Stimulated activated CD4-positive, alpha-beta T cell treated with anti-CD3 and anti-CD28 coated beads, Interleukin-12 subunit alpha, Interleukin-12 subunit beta, amount 100 ng/mL, for 24 hours (primary cell): ENCODE measurements around the gene VMAC.
"Not testable (repeated sequence)": the region's sequence is repeated elsewhere in the genome, so short reads cannot be mapped to it uniquely, and the experiment has no call there.

ENCODE experiments used
- DNase-seq, 2 experiments: peaks; one replicate each; pipeline ENCODE4 v3.0.0-alpha.2; 2020; ENCODE audit warnings: low read depth in 2 of 2

VMAC gene

DNA sequence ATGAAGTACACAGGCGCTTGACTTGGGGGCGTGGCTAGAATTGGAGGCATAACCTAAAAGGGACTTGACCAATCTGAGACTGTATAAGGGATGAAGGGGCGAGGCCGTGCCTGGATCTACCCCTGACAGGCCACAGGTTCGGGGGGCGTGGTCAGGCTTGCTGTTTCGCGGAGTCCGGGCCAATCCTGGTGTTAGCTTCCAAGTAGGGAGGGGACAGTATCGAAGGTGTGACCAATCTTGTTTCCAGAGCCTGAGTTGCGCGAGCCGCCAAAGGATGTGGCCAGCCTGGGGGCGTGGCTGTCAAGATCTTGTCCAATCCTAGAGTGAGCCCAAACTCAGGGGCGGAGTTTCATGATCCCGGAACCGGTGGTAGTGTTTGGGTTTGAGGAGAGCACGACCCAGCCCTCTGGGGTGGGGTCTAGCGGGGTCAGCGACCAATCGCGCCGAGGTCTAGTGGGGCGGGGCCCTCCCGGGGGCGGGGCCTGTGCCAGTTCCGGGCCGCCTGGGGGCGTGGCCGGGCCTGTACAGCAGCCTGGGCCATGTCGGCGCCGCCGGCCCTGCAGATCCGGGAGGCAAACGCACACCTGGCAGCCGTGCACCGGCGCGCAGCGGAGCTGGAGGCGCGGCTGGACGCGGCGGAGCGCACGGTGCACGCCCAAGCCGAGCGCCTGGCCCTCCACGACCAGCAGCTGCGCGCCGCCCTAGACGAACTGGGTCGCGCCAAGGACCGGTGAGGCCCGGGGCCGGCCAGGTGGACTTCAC lies at the start of gene VMAC:
Gene VMAC, plus strand, starts transcription at position 521 of the 762 bp plus-strand sequence. Its CDS starts 19 bp downstream, at position 540.
- peak; percentile 99 to 100 for DNase-seq

DNA sequence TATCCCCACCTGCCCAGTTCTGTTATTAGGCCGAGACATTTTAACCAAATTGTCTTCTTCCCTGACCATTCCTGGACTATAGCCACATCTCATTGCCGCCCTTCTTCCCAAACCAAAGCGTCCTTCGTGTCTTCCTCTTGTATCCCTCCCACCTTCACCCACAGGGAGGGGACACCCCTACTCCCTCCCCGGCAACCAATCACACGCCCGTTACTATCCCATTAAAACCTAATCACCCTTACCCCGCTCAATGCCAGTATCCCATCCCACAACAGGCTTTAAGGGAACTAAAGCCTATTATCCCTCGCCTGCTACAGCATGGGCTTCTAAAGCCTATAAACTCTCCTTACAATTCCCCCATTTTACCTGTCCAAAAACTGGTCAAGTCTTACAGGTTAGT lies 49.5 kb upstream of the VMAC start:
- not testable (repeated sequence) for DNase-seq

DNA sequence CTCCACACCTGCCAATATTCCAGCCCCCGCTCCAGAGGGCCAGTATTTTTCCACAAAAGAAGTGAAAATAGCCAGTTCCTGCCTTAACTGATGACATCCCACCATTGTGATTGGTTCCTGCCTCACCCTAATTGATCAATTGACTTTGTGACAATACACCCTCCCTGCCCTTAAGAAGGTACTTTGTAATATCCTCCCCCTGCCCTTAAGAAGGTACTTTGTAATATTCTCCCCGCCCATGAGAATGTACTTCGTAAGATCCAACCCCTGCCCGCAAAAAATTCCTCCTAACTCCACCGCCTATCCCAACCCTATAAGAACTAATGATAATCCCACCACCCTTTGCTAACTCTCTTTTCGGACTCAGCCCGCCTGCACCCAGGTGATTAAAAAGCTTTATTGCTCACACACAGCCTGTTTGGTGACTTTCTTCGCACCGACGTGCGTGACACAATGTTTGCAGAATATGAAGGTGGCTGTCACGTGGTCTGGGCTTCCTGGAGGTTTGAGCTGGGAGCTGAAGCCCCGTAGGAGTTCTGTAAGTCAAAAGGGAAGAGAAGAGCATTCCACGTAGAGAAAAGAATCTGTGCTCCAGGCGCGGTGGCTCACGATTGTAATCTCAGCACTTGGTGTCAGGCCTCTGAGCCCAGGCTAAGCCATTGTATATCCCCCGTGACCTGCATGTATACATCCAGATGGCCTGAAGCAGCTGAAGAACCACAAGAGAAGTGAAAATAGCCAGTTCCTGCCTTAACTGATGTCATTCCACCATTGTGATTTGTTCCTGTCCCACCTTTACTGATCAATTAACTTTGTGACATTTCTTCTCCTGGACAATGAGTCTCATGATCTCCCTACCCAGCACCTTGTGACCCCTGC lies 47.2 kb upstream of the VMAC start:
- no peak for DNase-seq

GRCh38 chr19:5863030-5863665 lies 41.5 kb upstream of the VMAC start:
- no peak for DNase-seq

DNA sequence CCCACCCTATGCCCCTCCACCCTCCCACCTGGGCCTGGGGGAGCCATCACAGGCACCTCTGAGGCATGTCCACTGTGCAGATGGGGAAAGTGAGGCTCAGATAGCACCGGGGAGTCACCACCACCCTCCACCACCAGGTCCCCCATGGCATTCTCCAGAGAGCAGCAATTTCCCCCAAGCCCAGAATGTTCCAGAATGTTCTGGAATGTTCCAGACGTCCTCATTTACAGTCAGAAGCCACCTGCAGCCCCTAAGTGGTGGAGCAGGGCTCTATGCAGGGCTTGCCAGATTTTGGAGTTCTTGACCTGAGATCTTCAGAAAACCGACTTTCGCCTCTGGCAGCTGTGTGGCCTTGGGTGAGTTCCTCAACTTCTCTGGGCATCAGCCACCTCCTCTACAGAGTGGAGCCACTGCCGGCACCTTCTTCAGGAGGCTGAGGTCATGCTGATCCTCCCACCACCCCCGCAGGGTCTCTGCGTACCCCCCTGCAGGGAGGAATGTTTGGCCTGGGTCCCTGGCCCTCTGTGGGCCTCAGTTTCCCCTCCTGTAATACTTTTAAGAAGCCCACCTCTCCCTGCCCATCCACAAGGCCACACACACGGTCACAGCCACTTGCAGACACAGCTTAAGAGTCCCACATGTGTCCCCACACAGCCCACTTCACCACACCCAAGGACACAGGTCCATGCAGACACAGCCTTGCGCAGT lies 40.5 kb upstream of the VMAC start:
- no peak for DNase-seq

DNA sequence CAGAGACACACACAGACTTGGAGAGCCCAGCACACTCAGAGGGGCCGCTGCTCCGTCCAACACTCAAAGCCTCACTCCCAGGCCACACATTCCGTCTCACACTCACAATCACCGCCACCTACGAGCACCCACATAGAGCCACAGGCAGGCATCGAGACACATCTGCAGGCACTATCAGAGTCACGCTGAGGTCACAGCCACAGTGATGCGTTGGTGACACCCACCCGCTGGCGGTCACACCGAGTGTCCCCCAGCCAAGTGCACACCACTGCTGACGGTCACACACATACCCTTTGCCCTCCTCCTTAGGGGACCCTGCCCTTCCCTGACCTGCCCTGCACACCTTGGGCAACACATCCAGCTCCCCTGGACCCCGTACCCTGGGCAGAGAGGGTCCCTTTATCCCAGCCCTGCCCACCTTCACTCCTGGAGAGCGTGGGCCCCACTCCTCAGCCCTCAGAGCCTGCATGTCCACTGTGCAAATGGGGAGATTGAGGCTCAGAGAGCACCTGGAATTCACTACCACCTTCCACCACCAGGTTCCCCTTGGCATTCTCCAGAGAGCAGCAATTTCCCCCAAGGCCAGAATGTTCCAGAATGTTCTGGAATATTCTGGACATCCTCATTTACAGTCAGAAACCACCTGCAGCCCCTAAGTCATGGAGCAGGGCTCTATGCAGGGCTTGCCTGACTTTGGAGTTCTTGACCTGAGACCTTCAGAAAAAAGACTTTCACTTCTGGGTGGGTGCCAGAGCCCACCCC lies 39.8 kb upstream of the VMAC start:
- DNase-seq: no peak

DNA sequence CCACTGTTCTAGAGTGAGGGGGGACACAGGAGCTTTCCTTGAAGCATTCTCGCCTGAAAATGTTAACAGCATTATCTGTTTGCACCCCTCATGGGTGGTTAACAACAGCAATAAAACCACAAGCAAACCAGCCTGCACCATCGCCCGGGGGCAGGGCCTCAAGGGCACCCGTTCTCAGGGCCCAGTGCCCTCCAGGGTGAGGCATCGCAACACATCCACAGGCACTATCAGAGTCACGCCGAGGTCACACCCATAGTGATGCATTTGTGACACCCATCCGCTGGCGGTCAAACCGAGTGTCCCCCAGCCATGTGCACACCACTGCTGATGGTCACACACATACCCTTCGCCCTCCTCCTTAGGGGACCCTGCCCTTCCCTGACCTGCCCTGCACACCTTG lies 38.9 kb upstream of the VMAC start:
- no peak for DNase-seq

DNA sequence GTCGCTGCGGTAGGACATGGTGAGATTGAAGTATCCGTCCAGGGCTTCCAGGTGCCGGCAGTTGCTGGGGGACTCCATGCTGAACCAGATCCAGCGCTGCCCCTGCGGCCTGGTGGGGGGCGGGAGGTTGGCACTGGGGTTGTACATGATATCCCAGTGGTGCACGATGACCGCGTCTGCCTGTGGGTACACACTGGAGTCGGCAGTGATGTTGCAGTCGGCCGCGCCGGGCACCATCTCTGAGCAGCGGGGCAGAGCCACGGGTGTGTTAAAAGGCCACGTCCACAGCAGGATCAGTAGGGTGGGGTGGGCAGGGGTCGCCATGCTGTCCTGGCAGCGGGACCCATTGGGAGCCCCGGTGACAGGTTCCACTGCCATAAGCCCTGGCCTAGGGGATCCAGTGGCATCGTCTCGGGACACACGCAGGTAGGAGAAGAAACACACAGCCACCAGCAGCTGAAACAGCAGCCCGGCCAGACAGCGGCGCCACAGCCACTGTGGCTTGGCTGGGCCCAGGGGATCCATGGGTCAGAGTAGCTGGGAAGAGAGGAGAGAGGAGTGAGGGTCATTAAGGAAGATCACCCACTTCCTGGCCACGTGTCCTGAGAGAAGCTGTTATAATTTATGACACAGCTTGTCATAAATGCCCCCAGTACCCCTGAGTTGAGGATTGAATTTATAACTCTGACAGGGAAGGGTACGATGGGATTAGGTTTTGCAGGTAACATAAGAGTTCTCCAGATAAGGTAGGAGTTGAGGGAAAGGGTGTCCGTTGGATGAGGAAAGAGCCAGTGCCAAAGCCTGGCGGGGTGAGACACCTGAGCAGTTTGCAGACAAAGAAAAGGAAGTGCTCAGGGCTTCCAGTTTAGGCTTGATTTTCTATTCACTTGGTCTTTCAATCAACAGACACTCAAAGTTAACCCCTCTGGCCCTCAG lies 37.2 kb upstream of the VMAC start:
- no peak for DNase-seq

GRCh38 chr19:5870986-5871394 lies 33.7 kb upstream of the VMAC start:
- DNase-seq: no peak

DNA sequence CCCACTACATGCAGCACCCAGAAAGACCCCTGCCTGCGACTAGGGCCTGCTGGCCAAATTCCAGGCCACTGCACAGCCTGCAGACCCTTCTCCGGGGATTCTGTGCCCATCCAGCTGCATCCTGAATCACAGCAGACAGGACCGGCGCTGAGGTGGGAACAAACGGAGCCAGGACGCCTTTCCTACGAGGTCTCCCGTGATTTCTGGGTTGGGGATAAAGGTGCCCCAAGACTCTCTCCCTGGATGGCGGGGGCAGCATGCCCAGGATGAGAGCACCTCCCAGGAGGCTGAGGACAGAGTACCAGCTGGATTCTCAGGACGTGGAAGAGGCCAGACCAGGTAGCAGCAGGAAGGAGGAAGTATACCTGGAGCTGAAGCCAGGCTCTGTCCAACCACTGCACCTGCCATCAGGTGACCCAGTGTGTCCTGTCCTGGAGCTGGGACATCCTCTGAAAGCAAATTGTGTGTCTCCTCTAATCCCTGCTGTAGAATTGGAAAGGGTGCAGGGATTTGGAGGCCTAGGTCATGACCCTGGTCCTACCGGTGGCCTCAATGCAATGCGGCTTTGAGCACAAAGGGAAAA lies 31.0 kb upstream of the VMAC start:
- no peak for DNase-seq

GRCh38 chr19:5874496-5874895 lies 30.2 kb upstream of the VMAC start:
- DNase-seq: not testable (repeated sequence)

DNA sequence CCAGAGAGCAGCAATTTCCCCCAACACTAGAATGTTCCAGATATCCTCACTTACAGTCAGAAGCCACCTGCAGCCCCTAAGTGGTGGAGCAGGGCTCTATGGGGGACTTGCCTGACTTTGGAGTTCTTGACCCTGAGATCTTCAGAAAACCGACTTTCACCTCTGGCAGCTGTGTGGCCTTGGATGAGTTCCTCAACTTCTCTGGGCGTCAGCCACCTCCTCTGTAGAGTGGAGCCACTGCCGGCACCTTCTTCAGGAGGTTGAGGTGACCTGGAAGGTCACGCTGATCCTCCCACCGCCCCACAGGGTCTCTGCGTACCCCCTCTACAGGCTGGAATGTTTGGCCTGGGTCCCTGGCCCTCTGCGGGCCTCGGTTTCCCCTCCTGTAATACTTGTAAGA lies 27.2 kb upstream of the VMAC start:
- DNase-seq: no peak

DNA sequence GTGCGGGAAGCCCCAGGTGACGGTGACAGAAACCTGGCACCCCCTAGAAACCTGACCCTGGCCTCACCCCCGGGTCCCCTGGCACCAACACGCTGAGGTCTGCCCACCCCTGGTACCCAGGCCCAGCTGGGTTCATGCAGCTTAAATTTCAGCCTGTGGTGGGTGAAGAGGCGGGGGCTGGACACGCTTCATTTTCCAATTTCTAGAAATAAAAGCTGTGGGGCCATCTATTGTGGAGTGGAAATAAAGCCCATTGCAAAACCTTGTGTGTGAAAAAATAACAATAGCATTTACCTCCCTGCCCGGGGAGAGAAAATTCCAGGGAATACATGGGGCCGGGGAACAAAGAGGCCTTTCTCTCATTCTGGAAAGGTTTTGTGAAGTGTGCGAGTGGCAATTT lies 26.8 kb upstream of the VMAC start:
- DNase-seq: no peak

GRCh38 chr19:5880196-5880595 lies 24.5 kb upstream of the VMAC start:
- DNase-seq: no peak

GRCh38 chr19:5880604-5881078 lies 24.0 kb upstream of the VMAC start:
- DNase-seq: no peak

- DNase-seq: no peak
Observed at GRCh38 chr19:5881543-5882299, 23.0 kb upstream of the VMAC start.

DNA sequence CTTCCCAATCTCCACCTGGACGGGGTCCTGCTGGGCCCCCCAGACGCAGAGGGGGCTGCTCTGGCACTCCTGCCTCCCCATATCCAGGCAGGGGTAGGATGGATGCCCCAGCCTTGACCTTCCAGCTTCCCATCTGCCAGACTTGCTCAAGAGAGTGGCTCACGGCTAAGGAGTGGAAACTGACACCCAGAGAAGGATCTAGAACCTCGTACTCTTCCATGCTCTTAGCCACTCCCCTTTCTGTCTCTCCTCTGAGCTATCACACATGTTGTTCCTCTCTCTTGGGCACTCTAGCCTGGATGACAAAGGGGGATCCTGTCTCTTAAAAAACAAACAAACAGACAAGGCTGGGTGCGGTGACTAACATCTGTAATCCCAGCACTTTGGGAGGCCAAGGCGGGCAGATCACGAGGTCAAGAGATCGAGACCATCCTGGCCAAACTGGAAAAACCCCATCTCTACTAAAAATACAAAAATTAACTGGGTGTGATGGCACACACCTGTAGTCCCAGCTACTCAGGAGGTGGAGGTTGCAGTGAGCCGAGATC lies 22.2 kb upstream of the VMAC start:
- DNase-seq: no peak

DNA sequence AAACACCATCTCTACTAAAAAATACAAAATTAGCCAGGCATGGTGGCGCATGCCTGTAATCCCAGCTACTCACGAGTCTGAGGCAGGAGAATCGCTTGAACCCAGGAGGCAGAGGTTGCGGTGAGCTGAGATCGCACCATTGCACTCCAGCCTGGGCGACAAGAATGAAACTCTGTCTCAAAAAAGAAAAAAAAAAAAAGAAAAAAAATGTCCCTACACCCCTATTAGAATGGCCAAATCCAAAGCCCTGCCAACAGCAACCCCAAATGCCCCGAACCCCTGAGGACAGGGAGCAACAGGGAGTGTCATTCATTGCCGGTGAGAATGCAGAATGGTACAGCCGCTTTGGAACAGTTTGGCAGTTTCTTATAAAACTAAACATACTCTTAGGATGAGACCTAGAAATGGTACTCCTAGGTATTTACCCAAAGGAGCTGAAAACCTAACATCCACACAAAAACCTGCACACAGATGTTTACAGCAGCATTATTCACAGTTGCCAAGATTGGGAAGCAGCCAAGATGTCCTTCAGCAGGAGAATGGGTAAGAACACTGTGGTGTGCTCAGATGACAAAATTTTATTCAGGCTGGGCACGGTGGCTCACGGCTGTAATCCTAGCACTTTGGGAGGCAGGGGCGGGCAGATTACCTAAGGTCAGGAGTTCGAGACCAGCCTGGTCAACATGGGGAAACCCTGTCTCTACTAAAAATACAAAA lies 21.4 kb upstream of the VMAC start:
- not testable (repeated sequence) for DNase-seq
